Measurements from ENCODE around the gene FAM151B.
"Not testable (repeated sequence)": the region's sequence is repeated elsewhere in the genome, so short reads cannot be mapped to it uniquely, and the experiment has no call there.

FAM151B gene

DNA sequence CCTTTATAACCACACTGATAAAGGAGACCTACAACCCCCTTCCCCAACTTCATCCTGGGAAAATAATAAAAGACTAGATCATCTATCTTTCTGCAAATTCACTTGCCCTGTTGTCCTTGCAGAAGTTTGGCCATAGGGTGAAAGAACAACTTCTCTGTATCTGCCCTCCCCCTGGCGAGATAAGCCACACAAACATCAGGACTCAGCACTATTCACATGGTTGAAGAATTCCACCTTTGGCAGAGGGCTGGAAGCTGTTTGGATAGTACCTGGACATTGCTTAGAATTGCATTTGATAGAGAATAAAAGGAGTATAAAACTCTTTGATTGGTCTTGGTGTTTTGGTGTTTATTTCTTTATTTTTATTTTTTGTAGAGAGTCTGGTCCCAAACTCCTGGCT, 16.9 kb downstream of the FAM151B start:
- DNase-seq (ENCODE audit: low spot score), result no peak

DNA sequence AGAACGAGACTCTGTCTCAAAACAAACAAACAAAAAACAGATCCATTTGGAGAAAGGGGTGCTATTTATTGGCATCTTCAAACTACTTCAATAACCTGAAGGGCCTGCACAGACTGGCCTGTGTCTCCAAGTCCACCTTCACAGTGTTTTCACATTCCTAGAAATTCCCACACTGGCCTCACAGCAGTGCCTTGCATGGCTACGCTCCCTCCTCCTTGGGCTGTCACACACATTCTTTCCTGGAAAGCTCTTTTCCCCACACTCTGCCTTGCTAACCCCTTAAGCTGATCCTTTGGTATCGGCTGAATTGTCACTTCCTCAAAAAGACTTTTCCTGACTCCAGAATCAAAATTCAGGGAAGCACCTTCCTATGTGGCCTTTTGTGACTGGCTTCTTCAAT, 19.8 kb downstream of the FAM151B start:
- no peak for DNase-seq (ENCODE audit: low spot score)

DNA sequence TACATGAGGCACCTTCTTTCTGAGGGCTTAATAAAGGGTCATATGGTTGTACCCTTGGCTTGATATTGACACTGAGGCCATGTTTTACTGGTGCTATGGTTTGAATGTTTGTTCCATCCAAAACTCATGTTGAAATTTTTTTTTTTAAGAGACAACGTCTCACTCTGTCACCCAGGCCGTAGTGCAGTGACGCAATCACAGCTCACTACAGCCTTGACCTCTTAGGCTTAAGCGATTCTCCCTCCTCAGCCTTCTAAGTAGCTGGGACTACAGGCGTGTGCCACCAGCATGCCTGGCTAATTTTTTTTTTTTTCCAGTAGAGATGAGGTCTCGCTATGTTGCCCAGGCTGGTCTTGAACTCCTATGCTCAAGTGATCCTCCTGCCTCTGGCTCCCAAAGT, 20.9 kb downstream of the FAM151B start:
- DNase-seq (ENCODE audit: low spot score), result no peak

DNA sequence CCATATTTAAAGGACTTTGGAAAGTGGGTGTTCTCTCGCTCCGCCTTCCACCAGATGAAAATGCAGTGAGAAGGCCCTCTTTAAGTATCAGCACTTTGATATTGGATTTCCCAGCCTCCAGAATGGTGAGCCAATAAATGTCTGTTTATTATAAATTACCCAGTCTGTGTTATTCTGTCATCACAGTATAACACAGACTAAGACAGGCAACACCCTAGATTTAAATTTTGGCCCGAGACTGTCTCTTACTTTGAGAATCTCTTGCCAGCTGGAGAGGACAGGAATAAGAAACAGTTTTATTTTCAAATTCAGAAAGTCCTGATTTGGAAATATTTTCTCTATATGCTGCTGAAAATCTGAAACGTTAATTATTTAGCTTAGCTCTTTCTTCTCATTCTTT, 21.5 kb downstream of the FAM151B start:
- no peak for DNase-seq (ENCODE audit: low spot score)

DNA sequence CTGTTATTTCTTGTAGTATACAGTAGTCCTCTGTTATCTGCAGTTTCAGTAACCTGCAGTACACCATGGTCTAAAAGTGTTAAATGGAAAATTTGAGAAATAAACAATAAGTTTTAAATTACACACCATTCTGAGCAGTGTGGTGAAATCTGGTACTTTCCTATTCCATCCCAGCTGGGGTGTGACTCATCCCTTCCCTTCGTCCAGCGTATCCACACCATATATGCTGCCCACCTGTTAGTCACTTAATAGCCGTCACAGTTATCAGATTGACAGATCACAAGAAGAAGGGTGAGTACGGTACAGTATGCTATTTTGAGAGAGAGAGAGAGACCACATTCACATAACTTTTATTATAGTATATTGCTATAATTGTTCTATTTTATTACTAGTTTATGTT, 28.9 kb downstream of the FAM151B start:
- DNase-seq (ENCODE audit: low spot score), result peak; percentile 80

DNA sequence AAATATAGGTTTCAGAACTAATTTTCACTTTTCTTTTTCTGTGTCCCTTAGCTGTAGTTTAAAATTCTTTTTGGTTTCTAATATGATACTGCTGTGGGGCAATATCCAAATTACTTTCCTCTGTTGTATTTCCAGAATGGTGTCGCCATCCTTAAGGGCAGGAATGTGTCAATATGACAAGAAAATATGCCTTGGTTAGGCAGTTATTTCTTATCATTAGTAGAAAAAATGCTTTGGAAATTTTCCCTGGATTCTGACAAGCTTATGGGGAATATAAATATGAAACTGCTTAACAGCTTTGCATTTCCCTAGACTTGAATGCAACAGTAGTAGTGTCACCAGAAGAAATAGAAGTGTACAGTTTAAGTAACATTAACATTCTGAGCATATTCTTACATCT, 52.8 kb downstream of the FAM151B start:
- no peak for DNase-seq (ENCODE audit: low spot score)

DNA sequence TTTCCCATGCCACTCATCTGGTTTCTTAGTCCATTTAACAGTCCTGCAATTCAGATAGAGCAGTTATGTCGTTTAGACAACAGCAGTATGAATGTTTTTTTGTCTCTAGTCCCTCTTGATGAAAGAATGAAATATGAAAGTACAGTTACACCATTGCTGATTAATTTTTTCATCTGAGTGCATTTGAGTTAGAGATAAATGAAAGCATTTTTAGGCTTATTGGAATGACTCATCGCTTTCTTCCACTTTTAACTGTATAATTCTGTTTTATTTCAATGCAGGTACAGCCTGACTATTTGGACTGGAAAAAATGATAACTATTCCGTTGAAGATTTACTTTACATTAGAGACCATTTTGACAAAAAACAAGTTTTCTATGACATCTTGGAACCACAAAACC, 53.5 kb downstream of the FAM151B start:
- no peak for DNase-seq (ENCODE audit: low spot score)

DNA sequence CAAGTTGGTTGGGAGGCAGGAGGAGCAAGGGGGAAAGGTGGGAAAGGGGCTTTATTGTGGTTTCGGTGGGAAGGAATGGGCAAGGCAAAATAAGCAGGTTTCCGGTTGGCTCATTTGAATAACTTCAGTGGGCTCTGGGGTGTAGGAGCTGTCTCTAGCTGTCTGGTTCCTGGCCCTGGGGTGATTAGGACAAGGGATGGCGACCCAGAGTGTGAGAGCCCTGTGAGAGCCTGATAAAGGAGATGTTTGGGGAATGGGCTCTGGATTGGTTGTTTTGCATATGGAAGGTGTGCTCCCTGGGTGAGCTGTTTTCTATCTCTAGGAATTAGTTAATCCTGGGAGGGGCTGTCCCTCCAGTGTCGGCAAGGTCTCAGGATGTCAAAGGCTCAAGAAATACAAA, 66.7 kb downstream of the FAM151B start:
- DNase-seq (ENCODE audit: low spot score), result no peak

DNA sequence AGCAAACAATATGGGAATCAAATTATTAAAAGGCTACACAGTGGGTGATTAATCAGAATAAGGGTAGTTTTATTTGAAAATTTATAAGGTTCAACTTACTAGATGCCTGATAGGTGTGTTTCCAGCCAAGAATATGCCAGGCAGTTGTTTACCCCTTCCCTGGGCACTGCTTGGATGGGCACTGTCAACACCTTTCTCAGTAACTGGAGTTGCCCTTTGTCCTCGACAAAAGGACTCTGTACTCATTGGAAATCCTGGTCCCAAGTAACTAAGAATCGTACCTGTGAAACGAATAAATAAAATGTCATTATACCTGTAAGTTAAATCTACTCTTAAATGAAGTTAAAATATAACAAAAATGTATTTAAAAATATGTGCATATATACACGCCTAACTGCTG, 67.2 kb downstream of the FAM151B start:
- DNase-seq (ENCODE audit: low spot score), result no peak

DNA sequence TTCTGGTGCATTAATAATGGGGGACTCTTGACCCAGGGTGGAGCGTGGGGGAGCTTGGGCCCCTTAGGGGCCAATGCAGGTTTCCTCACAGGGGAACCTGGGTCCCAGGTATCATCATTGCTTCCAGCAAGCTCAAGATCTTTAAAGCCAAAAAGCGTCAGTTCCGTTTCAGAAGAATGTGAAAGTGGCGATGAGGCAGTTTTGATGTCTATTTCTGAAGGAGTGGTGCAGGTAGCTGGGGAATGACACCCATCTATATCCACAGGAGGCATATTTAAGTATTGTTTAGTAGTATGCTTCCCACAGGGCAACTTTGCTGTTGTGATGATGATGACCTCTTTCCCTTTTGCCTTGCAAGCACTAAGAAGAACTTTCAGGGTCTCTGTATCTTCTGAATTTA, 71.3 kb downstream of the FAM151B start:
- no peak for DNase-seq (ENCODE audit: low spot score)

DNA sequence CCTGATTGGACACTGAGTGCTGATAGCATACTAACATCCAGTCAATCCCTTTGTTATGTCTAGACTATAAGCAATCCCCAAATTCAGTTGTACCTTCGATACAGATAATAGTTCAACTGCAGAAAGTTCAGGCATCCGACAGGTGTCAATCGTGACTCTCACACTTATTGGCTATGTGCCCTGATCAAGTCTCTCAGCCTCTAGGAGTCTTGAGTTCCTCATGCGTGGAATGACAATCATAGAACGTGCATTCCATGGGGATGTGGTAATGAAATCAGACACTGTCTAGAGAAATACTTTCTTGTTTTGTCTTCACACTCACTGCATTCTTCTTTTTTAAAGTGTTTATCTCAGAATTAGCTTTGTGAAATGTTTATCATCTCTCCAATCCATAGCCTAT, 77.4 kb downstream of the FAM151B start:
- DNase-seq (ENCODE audit: low spot score), result peak; percentile 92

DNA sequence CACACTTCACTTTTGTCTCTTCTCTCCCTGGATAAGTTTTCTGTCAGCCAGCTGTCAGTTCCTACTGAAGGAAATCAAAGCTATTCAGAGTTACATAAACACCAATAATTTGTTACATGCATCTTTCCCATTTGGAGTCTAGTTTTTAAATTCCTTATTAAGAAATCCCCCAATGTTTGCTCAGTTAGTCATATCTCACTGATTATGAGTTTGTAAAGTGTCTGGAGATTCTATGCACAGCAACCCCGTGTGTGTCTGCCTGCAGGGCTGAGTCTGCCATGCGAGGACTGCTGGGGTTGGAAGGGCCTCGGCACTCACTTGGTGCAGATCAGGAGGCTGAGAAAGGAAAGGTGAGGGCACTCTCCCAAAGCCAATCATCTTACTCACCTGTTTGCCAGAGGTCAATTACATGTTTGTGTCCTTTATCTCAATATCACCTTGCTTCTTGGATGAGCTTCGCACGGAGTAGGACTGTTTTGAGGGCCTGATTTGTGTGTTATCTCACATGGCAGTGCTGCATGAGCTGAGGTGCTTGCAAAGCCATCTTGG, 78.9 kb downstream of the FAM151B start:
- DNase-seq (ENCODE audit: low spot score), result peak; percentile 49

DNA sequence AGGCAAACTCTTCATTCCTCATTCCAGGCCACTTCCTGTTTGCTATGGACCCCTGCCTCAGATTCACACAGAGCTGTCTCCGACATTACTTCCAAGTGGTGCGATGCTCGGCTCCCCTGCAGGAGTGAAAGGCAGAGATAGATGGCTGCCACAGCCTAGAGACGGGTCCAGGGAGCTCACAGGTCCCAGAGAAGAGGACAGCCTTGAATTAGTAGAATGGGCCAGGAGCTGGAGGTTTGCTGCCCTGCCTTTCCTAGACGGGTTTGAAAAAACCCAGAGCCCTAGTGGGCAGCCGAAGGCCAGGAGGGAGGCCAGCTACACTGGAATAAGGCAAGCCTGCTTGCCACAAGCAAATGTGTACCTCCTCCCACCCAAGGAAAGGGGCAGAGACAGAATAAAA, 80.4 kb downstream of the FAM151B start:
- no peak for DNase-seq (ENCODE audit: low spot score)

DNA sequence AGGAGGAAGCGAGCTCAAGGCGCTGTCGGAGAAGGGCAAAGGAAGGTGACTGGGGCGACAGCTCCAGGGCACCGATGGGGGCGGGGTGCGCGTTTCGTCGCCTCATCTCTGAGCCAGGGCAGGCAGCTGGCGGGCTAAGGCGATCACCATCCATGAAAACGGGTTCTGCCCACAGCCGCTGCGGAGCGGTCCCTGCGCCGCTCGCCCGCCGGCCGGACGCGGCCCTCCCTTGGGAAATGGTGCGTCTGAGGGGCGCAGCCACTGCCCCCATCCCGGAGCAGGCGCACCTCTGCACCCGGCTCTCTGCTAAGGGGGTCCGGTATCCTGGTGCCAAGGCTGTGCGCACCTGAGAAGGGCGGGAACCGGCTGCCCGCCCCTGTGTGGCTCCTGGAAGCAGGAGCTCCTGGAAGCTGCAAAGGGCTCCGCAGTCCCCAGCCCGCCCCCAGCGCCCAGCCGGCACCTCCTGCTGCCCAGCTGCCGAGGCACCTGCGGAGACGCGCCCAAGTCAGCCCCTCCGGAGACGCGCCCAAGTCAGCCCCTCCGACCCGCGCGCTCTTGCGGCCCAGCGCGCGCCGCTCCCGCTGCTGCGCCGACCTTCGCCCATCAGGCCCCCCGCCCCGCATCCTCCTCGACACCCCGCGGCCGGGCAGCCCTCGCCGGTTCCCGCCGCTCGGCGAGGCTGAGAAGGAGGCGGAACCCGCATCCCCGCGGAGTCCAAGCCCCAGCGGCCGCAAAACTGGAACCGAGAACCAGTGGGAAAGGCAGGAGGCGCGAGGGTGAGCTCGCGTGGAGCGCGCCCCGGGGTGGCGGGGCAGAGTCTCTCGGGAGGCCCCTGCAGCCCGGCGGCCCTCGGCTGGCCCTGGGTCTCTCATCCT, 81.4 kb downstream of the FAM151B start:
- no peak for DNase-seq (ENCODE audit: low spot score)

DNA sequence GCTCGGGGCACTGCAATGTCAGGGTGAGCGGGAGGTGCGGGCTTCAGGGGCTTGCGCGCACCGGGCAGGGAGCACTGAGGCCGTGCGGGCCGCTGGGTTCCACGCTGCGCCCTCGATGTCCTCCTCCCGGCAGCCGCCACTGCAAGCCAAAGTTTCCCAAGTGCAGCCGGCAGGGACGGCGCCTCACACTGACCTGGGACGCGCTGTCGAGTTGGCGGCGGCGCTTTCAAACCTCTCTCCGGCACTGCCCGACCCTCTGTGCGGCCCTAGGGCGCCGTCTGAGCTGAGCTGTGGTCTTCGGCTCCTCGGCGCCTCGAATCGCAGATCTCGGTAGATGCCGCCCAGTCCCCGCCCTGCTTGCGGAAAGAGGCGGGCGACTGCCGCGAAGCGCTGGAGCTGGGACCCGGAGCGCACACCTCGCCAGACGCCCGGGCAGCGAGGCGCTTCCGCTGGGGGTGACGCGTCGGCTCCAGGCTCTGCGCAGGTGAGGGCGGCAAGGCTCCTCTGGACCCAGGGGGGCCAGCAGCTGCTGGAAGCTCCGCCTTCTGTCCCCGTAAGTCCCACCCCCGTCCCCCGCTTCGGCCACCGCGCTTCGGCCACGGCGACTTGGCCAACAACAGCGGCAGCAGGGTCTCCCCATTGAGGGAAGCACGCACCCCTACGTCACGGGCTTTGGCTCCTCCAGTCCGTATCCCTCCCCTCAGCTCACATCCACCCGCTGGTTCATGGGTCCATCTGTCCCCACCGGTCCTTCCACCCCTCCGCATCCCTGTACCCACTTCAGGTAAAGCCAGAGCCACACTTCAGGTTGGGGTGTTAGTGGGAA, 82.3 kb downstream of the FAM151B start, which contains the start of gene ANKRD34B:
TSS of gene ANKRD34B (minus strand) at position 320 of the 826 bp plus-strand sequence. CDS start 10,261 bp downstream, outside the sequence.
- peak; percentile 68 for DNase-seq (ENCODE audit: low spot score)

DNA sequence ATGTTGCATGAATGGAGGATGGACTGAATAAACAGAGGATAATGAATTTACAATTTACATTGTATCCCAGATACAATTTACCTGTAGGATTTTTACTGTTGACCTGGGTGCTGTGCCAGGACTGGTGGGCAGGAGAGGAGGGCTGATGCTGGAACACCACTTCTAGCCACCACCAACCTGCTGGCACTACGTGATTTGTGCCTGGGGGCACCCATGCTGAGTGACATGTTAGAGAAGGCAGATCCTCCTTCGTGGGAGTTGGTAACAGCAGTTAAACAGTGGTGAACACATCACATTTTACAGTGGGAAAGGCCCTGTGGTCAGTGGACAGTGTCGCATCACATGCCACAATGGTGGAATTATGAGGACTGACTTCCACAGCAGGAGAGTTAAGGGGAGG, 85.2 kb downstream of the FAM151B start:
- no peak for DNase-seq (ENCODE audit: low spot score)

DNA sequence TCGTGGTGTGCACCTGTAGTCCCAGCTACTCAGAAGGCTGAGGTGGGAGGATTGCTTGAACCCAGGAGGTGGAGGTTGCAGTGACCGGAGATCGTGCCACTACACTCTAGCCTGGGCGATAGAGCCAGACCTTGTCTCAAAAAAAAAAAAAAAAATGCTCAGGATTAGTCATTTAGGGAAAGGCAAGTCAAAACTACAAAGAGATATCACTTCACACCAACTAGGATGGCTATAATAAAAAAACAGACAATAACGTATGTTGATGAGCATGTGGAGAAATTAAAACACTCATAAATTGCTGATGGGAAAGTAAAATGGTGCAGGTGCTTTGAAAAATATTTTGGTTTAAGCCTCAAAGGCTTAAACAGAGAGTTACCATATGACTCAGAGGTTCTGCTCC, 88.5 kb downstream of the FAM151B start:
- no peak for DNase-seq (ENCODE audit: low spot score)

DNA sequence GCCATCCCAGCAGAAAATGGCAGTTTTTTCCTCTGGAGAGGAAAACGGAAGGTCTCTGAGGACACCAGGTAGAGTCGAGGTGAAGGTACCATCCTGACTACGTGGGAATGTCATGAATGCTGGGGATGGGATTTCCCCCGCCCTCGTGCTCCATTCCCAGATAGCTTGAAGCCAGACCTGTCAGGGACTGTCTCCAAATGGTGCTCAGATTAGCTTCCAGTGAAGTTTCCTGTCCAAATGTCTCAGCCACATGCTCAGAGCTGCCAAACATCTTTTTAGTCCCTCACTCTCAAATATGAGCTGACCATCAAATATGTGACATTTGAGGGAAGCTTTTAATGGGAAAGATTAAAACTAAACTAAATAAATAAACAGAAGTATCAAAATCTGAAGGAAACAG, 89.8 kb downstream of the FAM151B start:
- peak; percentile 47 for DNase-seq (ENCODE audit: low spot score)

DNA sequence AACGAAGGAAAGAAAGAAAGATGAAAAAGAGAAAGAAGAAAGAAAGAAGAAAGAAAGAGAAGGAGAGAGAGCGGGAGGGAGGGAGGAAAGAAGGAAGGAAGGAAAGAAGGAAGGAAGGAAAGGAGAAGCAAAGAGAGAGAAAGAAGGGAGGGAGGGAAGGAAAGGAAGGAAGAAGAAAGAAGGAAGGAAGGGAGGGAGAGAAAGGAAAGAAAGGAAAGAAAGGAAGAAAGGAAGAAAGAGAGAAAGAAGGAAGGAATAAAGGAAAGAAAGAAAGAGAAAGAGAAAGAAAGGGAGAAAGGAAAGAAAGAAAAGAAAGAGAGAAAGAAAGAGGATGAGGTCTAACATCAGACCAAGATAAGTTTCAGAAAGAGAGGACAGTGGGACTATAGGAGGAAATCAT, 91.2 kb downstream of the FAM151B start:
- no peak for DNase-seq (ENCODE audit: low spot score)

DNA sequence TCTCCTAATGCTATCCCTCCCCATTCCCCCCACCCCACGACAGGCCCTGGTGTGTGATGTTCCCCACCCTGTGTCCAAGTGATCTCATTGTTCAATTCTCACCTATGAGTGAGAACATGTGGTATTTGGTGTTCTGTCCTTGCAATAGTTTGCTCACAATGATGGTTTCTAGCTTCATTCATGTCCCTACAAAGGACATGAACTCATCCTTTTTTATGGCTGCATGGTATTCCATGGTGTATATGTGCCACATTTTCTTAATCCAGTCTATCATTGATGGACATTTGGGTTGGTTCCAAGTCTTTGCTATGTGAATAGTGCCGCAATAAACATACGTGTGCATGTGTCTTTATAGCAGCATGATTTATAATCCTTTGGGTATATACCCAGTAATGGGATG, 92.4 kb downstream of the FAM151B start:
- DNase-seq (ENCODE audit: low spot score), result not testable (repeated sequence)

DNA sequence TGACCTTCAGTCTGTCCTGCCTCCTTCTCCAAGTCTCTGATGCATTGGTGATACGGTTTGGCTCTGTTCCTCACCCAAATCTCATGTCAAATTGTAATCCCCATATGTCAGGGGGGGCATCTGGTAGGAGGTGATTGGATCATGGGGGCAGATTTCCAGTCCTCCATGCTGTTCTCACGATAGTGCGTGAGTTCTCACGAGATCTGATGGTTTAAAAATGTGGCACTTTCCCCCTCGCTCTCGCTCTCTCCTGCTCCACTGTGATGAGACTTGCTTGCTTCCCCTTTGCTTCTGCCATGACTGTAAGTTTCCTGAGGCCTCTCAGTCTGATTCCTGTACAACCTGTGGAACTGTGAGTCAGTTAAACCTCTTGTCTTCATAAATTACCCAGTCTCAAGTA, 96.9 kb downstream of the FAM151B start:
- no peak for DNase-seq (ENCODE audit: low spot score)

DNA sequence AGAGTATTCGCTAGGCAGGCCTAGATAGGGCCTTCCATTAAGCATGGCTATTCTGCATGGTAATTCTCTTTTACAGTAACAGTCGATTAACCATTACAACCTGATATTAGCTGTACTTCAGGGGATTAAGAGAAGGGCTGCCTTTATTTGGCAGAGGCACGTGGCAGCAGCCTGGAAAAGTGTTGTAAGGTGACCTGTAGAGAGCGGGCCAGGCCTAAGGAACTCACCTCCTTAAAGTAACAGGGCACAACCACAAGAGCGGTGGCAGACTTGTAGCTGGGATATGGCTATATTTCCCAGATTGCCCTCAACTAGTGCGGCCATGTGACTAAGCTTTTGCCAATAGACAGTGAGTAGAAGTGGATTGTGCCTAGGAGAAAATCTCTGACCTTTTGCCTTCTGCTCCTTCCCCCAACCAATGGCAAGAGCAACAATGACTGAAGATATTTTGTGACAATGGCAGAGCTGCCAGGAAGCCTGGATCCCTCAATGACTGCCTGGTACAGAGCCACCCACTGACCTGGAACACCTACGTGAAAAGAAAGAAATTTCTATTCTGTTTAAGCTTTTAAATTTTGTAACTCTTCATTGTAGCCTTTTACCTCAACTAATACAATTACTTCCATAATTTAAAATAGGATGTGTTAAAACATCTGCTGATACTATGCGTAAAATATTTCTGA, 101.1 kb downstream of the FAM151B start:
- DNase-seq (ENCODE audit: low spot score), result no peak

All from kidney tubule cell (primary cell).